HG03442 (cell line): ENCODE results near the gene GATM.
"Not testable (repeated sequence)": the region's sequence is repeated elsewhere in the genome, so short reads cannot be mapped to it uniquely, and the experiment has no call there.

Experiments used
- ATAC-seq: cut with Tn5 transposase; IDR thresholded peaks from one replicate; pipeline ENCODE4 v1.9.1; 2021; ENCODE audit warnings: mild to moderate bottlenecking, moderate library complexity; ENCODE audit not compliant: unreplicated experiment

The GATM gene

GRCh38 chr15:45391746-45392583 lies 13.6 kb upstream of the GATM start:
- ATAC-seq: peak; percentile 93

DNA sequence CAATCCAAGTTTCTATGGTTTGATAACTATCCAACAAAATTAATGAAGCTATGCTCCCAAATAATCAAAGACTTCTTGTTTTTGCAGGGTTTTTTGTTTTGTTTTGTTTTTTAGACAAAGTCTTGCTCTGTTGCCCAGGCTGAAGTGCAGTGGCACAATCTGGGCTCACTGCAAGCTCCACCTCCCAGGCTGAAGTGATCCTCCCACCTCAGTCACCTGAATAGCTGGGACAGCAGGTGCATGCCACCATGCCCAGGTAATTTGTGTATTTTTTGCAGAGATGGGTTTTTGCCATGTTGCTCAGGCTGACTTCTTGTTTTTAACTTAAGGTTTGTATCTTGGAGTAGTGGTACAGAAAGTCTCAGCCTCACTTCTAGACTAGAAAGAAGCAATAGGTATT lies 11.0 kb upstream of the GATM start:
- no peak for ATAC-seq

DNA sequence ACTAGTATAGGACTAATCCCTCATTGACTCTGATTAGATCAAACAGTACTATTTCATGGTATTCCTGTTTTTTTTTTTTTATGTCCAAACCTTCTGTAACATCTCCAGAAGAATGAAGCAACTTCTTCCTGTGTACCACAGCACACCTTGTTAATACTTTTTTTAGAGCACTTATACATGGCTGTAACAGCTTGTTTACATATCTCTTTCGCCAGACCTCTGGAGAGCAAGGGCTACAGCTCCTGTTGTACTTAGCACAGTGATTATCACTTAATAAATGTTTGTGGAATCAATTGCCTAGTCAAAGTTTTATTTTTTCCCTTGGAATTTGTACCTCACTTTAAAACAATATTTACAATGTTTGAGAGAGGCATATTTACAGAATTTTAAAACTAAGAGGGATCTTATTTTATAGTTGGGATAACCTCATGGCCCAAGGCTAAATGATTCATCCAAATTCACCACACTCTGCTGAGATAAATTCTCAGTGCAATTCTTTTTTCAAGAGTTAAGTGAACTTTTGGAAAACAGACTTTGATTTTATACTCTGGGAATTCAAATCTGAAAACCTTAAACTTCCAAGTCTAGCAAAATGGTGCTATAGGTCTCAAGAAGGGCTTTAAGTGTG lies 9.2 kb upstream of the GATM start:
- ATAC-seq: no peak

- no peak for ATAC-seq
Observed at GRCh38 chr15:45386974-45387373, 8.6 kb upstream of the GATM start.

DNA sequence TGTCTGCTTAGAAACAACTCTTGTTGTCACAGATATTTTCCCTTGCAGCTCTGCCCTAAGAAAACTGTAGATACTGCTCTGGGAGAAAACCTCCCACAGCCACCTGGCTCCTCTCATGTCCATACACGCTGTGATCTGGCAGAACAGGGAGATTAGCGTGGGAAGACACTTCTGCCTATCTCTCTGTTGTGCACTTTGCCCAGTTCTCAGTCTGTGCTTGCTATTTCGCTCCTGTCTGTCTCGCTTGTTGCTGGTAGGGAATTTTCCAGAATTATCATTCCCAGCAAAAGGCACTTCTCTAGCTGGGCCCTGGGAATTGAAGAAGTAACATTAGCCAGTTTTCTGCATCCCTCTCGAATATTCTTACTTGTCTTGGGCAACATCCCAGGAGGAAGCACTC lies 8.1 kb upstream of the GATM start:
- ATAC-seq: no peak

GRCh38 chr15:45385590-45385989 lies 7.2 kb upstream of the GATM start:
- ATAC-seq: no peak

GRCh38 chr15:45384700-45385099 lies 6.4 kb upstream of the GATM start:
- ATAC-seq: no peak

GRCh38 chr15:45378913-45379262 lies 544 bp upstream of the GATM start:
- ATAC-seq: no peak

GRCh38 chr15:45377609-45378148 lies 665 bp downstream of the GATM start:
- ATAC-seq: peak; percentile 27

DNA sequence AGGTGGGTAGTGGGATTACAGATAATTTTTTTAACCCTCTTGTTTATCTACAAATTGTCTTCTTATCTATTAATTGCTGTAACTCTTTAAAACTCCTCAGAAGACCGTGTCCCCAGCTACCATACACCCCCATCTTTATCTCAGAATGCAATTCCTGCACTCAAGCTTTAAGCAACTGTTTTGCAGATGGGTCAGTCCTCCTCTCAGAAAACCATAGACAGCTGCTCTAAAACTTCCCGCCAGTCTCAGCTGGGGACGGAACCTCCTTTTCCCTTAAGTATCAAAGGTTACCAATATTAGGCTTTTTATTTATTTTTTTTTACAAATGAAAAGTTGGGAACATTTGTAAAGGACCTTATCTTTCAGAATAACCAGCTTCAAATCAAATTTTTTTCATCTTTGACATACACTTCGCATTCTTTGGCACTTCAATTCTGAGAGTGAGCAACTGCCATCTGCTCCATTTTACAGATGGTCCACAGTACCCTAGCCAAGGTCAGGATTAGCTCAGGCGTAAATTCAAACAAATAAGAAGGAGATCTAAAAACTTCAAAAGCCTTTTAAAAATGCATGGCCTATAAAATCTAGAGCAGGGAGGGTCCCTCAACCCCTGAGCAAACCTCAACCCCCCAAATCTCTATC lies 1.3 kb downstream of the GATM start:
- ATAC-seq: no peak

DNA sequence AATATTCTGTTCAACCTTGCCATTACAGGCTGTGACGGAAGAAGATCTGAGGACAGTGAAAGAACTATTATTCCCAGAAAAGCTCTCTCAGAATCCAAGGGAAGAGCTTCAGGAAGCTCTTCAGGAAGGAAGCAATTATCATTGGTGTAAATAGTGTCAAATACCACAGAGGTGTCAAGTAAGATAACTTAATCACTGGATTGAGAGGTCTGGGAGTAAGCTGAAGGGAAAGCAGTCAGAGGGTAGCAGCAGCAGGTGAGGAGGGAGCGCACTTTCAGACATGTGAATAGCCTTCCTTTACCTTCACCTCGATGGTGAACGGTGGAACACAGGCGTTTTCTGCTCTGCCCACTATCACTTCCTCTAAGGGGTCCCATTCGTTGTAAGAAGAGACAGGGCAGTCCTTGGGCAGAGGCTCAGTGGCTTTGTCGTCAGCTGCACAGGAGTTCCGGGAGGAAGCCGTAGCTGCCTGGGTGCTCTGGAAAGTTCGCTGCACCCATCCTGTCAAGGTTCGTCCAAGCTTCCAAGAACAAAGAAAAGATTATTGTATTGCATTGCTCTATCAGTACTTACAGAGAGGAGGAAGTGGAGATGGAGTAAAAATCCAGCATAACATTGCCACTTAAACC lies 1.9 kb downstream of the GATM start:
- ATAC-seq: no peak

- ATAC-seq: no peak
Observed at GRCh38 chr15:45375836-45376235, 2.5 kb downstream of the GATM start.

DNA sequence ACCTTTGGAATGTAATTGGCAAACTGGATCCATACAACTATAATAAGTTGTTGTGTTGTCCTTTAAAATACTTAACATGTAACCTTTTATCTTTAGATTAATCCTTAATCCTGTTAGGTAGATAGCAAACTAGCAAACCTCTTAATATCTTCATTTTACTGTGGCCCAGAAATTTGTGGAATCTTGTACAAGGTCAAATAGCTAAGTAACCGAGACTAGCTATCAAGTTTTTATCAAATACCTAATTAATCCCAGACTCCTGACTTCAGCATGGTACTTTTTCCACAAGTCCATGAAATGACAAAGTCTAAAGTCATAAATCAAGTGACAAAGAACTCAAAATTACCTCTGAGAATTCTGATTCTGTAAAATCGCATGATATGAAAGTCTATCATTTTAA lies 4.4 kb downstream of the GATM start:
- no peak for ATAC-seq

DNA sequence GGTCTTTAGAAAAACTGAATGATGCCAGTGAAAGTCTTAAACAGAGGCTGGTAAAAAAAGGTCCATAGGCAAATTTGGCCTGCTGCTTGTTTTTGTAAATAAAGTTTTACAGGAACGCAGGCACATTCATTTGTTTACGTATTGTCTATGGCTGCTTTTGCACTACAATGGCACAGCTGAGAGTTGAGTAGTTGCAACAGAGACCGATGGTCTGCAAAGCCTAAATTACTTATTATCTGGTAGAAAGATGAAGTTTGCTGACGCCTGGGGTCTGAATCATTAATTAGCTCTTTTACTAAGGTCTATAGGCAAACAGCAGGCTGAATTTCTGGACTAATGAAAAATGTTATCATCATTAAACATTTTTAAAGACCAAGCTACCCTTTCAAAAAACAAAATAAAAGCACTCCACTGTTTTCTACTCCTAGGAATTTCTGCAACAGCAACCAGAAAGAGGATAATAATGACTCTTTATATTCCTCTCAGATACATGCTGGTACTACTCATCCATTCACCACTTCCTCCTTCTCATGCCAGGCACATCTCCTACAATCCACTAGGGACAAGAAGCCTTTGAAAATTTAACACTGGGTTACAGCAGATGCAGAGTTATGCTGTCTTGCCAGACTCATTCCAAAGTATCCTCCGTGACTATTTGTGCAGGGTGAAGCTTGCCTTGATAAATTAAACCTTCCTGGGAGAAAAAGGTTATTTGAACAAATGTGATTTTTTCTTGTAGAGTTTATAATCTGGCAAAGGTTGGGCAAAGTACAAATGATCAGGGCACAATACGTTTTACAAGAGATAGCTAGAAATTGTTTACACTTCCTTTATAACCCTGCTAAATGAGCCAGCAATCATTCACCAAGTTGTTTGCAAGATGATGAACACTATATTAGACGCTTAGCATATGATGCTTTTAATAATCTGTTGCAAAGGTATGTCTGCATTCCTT lies 6.0 kb downstream of the GATM start:
- ATAC-seq: no peak

- no peak for ATAC-seq
Observed at GRCh38 chr15:45371546-45371945, 6.8 kb downstream of the GATM start.

GRCh38 chr15:45370042-45370441 lies 8.3 kb downstream of the GATM start:
- ATAC-seq: not testable (repeated sequence)

DNA sequence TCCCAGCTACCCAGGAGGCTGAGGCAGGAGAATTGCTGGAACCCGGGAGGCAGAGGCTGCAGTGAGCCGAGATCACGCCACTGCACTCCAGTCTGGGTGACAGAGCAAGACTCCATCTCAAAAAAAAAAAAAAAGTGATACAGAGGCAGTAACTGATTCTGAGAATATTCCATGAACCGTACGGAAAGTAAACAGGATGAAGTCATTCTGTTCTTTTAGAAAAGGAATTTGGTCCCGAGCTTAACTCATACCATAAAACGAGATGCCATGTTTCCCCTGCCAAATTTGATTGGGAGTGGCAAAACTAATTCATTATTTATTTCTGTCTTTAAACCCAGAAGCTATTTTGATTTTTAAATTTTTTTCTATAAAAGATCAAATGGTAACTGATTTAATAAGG lies 11.1 kb downstream of the GATM start:
- not testable (repeated sequence) for ATAC-seq

- no peak for ATAC-seq
Observed at GRCh38 chr15:45364271-45364670, 14.1 kb downstream of the GATM start.

GRCh38 chr15:45363801-45364200 lies 14.5 kb downstream of the GATM start:
- ATAC-seq: no peak

DNA sequence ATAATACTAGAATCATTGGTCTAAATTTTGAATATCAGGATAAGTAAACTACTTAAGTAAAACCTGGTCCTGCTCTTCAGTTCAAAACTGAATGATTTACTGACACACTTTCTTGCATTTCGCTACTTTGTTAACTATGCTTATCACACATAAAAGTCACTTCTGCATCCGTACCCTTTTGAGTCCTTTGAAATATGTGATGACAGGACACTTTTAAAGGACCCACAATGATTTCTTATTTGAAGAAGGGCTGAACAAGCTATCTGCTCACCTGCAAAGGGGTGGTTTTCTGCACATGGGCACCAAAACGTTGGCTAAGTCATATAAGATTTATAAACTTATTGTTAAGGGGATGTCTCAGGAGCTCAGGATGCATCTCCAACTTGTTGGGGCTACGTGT lies 15.0 kb downstream of the GATM start:
- no peak for ATAC-seq
